Lower leg skin (tissue), 3 donors: ENCODE results near the gene C2CD2L.

Experiments
- CTCF ChIP-seq, 3 donors: fragments of 450-650 bp; IDR thresholded peaks; one replicate each; pipeline ENCODE4 v1.5.1; 2016; ENCODE audit warnings: antibody characterized with exemption in 3 of 3, mild to moderate bottlenecking in 3 of 3, moderate library complexity in 2 of 3
- POLR2A ChIP-seq, 2 donors: fragments of 450-650 bp; IDR thresholded peaks; one replicate each; pipeline ENCODE4 v1.6.1; 2016 to 2017; ENCODE audit warnings: antibody characterized with exemption in 2 of 2, mild to moderate bottlenecking in 1 of 2, moderate library complexity in 1 of 2

DNA sequence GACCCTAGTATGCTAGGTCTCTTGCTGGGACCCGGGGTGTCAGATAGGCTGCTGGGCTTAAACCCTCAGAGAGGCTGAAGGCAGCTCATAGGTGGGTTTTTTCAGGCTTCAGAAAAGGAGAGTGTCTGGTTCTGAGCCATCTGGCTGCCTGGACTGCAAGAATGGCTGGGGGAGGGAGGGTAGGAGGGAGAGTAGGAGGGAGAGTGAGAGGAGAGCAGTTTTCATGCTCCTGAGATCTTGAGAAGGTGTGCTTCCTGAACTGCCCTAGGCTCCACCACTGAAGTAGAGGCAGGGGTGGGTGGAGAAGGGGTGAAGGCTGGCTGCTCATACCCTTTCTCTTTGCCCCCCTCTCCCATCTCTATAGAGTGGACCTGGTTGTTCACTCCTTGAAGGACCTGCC is 17.8 kb upstream of the C2CD2L start:
- no peak for TF ChIP-seq CTCF (IDR thresholded peaks at IDR 0.05)
- no peak for TF ChIP-seq POLR2A (IDR thresholded peaks at IDR 0.05)
